ENCODE data around the gene RABGAP1L.
A peak's percentile ranks its signal among the peaks of the same experiment; 100 is the strongest.

RABGAP1L gene

DNA sequence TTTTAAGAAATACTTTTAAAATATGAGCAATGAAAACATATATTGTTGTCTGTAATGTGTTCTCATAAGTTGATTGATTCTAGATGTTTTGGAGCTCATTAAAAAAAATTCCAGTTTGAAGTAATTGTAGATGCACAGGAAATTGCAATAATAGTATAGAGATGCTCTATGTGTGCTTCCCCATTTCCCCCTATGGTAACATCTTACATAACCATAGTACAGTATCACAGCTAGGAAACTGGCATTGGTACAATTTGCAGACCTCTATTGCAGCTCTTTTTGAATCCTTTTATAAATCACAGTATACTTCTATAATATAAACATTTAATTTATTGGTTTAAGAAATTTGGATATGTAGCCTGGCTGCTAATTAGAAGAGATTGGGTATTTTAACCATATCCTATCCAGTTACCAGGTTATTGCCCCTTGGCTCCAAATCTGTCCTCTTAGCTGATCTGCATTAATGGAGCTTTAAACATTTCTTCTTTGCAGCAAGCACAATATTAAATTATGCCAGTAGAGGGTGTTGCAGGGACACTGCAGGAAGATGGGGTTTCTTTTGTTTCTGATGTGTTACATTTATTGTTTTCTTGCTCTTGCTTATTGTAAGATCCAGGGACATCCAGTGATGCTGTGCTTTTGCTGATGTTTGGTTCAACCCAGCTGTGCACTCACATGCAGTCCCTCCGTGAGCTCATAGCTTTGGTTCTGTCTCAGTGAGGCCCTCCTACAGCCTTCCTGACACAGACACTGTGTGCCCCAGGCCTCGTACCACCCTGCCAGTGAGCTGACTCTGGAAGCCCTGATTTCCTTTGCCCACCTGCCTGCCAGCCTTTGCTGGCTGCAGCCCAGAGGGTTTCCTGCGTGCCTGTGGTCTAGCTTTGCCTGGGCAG lies 103.3 kb downstream of the RABGAP1L start:
- no peaks in the 10 kb centered on the region for H3K36me3 ChIP-seq
- H3K27ac ChIP-seq, result peak overlapping the region; percentile 15; the same call in 1 of the 2 replicates
- H3K4me3 ChIP-seq, result no peak overlapping the region
- H3K9ac ChIP-seq, result peak overlapping the region; percentile 15; the same call in 1 of the 2 replicates
- no peak for TF ChIP-seq Cebpa-rat (IDR thresholded peaks at IDR 0.05)
- H3K4me2 ChIP-seq, result peak overlapping the region; percentile 35
- peaks cover 6% of the 10 kb centered on the region for H3K4me1 ChIP-seq
- no peaks in the 10 kb centered on the region for H4K20me1 ChIP-seq
- H3K9me3 ChIP-seq, result no peaks in the 10 kb centered on the region
- H3K27me3 ChIP-seq, result no peaks in the 10 kb centered on the region

DNA sequence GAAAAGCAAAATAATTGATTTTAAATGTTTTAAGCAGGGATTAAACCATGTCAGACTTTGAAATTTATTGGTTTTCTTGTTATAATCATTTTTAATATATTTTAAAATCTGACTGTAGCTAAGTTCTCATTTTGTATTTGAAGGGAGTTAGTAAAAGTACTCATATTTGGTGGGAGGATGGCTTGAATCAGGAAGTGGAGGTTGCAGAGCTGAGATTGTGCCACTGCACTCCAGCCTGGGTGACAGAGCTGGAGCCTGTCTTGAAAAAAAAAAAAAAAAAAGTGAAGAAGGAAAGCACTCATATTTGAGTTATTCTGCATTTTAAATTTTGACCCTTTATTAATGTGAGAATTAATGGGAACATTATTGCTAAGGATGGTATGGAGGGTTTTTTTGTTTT lies 106.0 kb downstream of the RABGAP1L start:
- H3K9me3 ChIP-seq, result peaks cover 4% of the 10 kb centered on the region; the same call in 1 of the 2 replicates
- TF ChIP-seq Cebpa-rat (IDR thresholded peaks at IDR 0.05), result no peak
- H3K27ac ChIP-seq, result no peak overlapping the region
- no peaks in the 10 kb centered on the region for H3K27me3 ChIP-seq
- H3K4me1 ChIP-seq, result peaks cover 11% of the 10 kb centered on the region
- H3K9ac ChIP-seq, result no peak overlapping the region
- no peak overlapping the region for H3K4me2 ChIP-seq
- H3K36me3 ChIP-seq, result peaks cover 4% of the 10 kb centered on the region; the same call in 1 of the 2 replicates
- no peak overlapping the region for H3K4me3 ChIP-seq
- H4K20me1 ChIP-seq, result no peaks in the 10 kb centered on the region

DNA sequence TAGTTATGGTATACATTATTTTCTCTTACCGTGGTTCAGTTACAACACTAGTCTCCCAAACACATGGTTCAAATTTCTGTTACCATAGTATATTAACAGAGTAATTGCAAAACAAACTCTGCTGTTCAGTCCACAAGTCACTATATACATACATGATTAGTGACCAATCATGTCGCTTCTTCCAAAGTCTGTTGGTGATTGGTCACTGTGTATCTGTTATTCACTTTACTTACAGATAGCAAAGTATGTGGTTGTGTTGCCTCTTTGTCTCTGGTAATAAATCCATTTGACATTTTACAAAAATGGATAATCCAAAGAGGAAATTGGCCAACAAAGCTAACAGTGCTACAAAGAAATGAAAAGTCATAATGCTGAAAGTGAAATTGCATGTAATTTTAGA lies 107.2 kb downstream of the RABGAP1L start:
- H3K4me1 ChIP-seq, result peaks cover 12% of the 10 kb centered on the region
- H3K9me3 ChIP-seq, result peaks cover 4% of the 10 kb centered on the region; the same call in 1 of the 2 replicates
- peaks cover 4% of the 10 kb centered on the region; the same call in 1 of the 2 replicates for H3K36me3 ChIP-seq
- no peak overlapping the region for H3K27ac ChIP-seq
- no peak overlapping the region for H3K9ac ChIP-seq
- no peak overlapping the region for H3K4me3 ChIP-seq
- no peak overlapping the region for H3K4me2 ChIP-seq
- no peak for TF ChIP-seq Cebpa-rat (IDR thresholded peaks at IDR 0.05)
- no peaks in the 10 kb centered on the region for H4K20me1 ChIP-seq
- no peaks in the 10 kb centered on the region for H3K27me3 ChIP-seq

DNA sequence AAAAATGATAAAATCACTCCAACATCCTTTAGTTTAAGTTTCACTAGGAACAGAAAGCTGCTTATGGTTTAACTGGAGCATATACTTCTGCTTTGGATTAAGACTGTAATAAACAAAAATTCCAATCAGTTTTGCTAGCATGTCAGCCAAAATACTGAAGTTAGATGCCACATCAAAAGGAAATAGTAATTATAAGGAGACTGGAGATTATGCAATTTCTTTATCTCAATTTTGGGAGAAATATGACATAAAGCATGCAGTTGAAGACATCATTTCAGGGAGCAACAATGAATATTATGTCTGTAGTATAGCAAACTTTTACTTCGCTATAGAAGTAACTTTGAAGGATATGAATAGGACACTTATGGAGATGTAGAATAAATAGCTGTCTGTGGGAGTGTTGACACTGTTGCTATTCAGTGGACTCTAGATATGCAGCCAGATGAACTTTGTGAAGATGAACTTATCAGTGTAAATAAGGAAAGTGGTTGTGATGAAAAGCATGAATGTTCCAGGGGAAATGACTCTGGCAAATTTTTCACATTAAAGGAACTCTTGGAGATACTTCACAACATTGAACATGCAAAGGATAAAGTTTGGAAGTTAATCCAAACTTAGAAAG lies 107.8 kb downstream of the RABGAP1L start:
- Histone ChIP-seq H3K4me3 (no peak overlapping the region), H3K4me1 (peaks cover 12% of the 10 kb centered on the region), H4K20me1 (no peaks in the 10 kb centered on the region), H3K9ac (no peak overlapping the region), H3K36me3 (peaks cover 4% of the 10 kb centered on the region; the same call in 1 of the 2 replicates), H3K4me2 (no peak overlapping the region), H3K27ac (no peak overlapping the region), H3K9me3 (peaks cover 4% of the 10 kb centered on the region; the same call in 1 of the 2 replicates), H3K27me3 (no peaks in the 10 kb centered on the region)
- TF ChIP-seq Cebpa-rat (IDR thresholded peaks at IDR 0.05), result no peak

DNA sequence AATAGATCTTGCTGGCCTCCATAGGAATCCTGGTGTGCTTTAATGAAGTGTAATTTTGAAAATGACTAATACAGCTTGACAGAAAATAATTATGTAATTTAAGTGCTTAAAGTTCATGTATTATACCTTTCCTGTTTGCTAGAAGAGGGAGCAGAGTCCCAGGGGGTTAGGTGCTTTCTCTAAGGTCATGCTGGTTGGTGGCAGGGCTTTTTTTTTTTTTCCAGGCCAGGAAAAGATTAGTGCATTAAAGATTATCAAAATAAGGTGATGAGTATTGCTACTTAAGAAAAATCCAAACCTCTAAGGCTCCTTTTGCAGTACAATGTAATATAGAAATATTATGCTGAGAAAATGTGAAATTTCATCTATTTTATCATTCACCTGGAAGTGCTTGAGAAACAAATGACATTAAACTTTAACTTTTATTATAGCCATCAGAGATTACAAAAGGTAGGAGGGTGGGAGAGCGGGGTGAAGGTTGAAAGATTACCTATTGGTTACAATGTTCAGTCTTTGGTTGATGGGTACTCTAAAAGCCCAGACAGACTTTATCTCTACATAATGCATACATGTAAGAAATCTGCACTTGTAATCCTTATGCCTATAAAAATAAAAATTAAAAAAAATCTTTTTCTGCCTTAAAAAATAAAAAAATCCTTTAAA lies 110.8 kb downstream of the RABGAP1L start:
- Histone ChIP-seq H3K9ac (no peak overlapping the region), H3K4me1 (peaks cover 32% of the 10 kb centered on the region), H3K27ac (no peak overlapping the region), H3K27me3 (no peaks in the 10 kb centered on the region), H3K4me3 (no peak overlapping the region), H4K20me1 (no peaks in the 10 kb centered on the region), H3K9me3 (peaks cover 4% of the 10 kb centered on the region; the same call in 1 of the 2 replicates), H3K4me2 (no peak overlapping the region), H3K36me3 (peaks cover 4% of the 10 kb centered on the region; the same call in 1 of the 2 replicates)
- TF ChIP-seq Cebpa-rat (IDR thresholded peaks at IDR 0.05), result no peak

DNA sequence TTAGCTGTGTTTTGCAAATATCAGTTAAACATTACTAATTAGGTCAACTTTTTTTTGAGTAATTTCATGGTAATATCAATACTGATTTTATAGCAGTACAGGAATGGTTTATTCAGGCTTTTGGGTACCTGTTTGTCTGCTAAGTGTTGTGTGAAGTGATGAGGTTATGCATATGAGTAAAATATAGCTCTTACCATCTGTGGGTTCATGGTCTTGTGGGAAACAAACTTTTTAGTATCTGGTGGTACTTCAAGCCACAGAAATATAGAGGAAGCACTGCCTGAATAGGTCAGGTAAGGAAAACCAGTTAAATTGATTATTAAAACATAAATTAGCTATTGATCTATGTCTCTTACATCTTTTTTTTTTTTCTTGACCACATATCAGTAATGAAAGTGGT lies 113.9 kb downstream of the RABGAP1L start:
- Histone ChIP-seq H3K9me3 (peaks cover 4% of the 10 kb centered on the region; the same call in 1 of the 2 replicates), H3K36me3 (peaks cover 4% of the 10 kb centered on the region; the same call in 1 of the 2 replicates), H3K27me3 (no peaks in the 10 kb centered on the region), H3K4me1 (peaks cover 50% of the 10 kb centered on the region), H3K4me2 (peak overlapping the region; percentile 17), H3K4me3 (no peak overlapping the region), H4K20me1 (no peaks in the 10 kb centered on the region), H3K9ac (no peak overlapping the region), H3K27ac (no peak overlapping the region)
- TF ChIP-seq Cebpa-rat (IDR thresholded peaks at IDR 0.05), result no peak

DNA sequence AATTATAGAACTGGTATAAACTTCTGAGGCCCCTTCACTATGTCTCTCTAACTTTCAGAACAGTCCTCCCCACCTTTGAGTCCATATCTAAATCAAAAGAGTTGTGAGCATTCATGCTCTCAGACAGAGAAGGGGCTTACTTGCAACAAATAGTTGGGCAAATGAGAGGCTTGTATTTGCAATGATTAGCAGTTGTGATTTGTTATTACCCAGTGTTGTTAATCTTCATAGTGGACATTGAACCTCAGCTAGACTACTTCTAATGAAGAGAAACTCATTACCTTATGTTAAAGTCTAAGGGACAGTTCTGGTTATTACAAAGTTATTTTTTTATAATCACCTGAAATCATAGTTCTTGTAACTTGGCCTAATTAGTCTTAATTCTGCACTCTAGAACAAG lies 114.5 kb downstream of the RABGAP1L start:
- TF ChIP-seq Cebpa-rat (IDR thresholded peaks at IDR 0.05), result no peak
- Histone ChIP-seq H3K9ac (no peak overlapping the region), H3K4me2 (peak overlapping the region; percentile 17; the same call in 1 of the 2 replicates), H3K27ac (no peak overlapping the region), H4K20me1 (no peaks in the 10 kb centered on the region), H3K36me3 (peaks cover 4% of the 10 kb centered on the region; the same call in 1 of the 2 replicates), H3K27me3 (no peaks in the 10 kb centered on the region), H3K4me3 (no peak overlapping the region), H3K4me1 (peaks cover 50% of the 10 kb centered on the region), H3K9me3 (peaks cover 4% of the 10 kb centered on the region; the same call in 1 of the 2 replicates)

DNA sequence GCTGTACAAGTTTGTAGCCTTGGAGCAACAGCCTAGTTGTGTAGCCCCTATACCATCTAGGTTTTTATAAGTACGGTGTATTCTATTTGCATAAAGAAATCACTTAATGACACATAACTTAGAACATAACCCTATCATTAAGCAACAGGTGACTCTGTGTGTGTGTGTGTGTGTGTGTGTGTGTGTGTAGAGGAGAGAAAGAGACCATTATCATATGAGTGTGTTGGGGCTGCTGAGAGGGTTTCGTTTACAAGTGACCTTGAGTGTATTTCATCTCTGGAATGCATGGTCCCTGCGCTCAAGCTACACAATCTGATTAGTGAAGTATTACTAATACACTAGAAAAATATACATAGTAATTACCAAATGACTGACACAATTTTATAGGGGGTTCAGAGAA lies 115.1 kb downstream of the RABGAP1L start:
- Histone ChIP-seq H3K4me1 (peaks cover 50% of the 10 kb centered on the region), H3K4me3 (no peak overlapping the region), H3K27ac (no peak overlapping the region), H4K20me1 (no peaks in the 10 kb centered on the region), H3K36me3 (no peaks in the 10 kb centered on the region), H3K9me3 (no peaks in the 10 kb centered on the region), H3K27me3 (no peaks in the 10 kb centered on the region), H3K9ac (no peak overlapping the region), H3K4me2 (no peak overlapping the region)
- no peak for TF ChIP-seq Cebpa-rat (IDR thresholded peaks at IDR 0.05)

DNA sequence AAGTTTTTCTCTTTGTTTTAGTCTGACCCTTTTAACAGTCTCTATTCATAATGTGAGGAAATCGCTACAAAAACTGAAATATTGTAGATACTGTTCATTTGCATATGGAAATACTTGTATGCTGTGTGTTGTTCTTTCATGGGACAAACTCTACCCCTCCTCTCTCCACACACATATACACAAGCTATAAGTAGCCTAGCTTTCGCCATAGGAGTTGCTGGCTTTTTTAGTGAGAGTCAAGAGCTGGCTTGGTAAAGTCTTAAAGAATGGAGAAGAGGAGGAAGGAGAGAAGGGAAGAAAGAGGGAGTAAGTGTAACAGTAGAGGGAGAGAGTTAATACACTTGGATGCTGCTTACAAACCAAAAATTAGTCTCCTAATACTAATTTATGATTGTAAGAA lies 115.6 kb downstream of the RABGAP1L start:
- H3K36me3 ChIP-seq, result no peaks in the 10 kb centered on the region
- no peak overlapping the region for H3K4me3 ChIP-seq
- TF ChIP-seq Cebpa-rat (IDR thresholded peaks at IDR 0.05), result no peak
- H3K9ac ChIP-seq, result no peak overlapping the region
- no peak overlapping the region for H3K4me2 ChIP-seq
- no peaks in the 10 kb centered on the region for H4K20me1 ChIP-seq
- H3K27me3 ChIP-seq, result no peaks in the 10 kb centered on the region
- H3K9me3 ChIP-seq, result no peaks in the 10 kb centered on the region
- H3K27ac ChIP-seq, result no peak overlapping the region
- H3K4me1 ChIP-seq, result peaks cover 48% of the 10 kb centered on the region
